HepG2 (cell line): Measurements from ENCODE around the gene HECTD2. TPM values are rescaled to one million over a fixed set of nuclear protein-coding genes. Genes with fewer than 3 reads are reported as not detected.

ENCODE experiments used
- IKZF4 ChIP-seq: sonication (generic); formaldehyde crosslinking; IDR thresholded peaks from 2 replicates; pipeline ENCODE4 v1.5.1; 2020; ENCODE audit warnings: borderline replicate concordance, mild to moderate bottlenecking, low read depth, missing genetic modification reagents; ENCODE audit errors: not compliant biosample characterization
- KDM6A ChIP-seq: IDR thresholded peaks from 2 replicates; pipeline ENCODE4 v1.6.1; 2016; ENCODE audit warnings: low read depth
- ZFP1 ChIP-seq: IDR thresholded peaks from 2 replicates; pipeline ENCODE4 v1.6.1; 2016
- ZFP36L2 ChIP-seq: sonication (generic); formaldehyde crosslinking; IDR thresholded peaks from 2 replicates; pipeline ENCODE4 v1.4.0; 2020; ENCODE audit warnings: missing genetic modification reagents
- ZFYVE20 ChIP-seq: sonication (generic); formaldehyde crosslinking; IDR thresholded peaks from 2 replicates; pipeline ENCODE4 v1.8.0; 2023; ENCODE audit warnings: low read depth, mild to moderate bottlenecking, moderate library complexity, missing genetic modification reagents, borderline replicate concordance
- ZNF367 ChIP-seq: sonication (generic); formaldehyde crosslinking; IDR thresholded peaks from 2 replicates; pipeline ENCODE4 v1.4.0; 2020; ENCODE audit warnings: missing genetic modification reagents, borderline replicate concordance
- ZNF543 ChIP-seq: sonication (generic); formaldehyde crosslinking; IDR thresholded peaks from 2 replicates; pipeline ENCODE4 v1.4.0; 2020; ENCODE audit warnings: mild to moderate bottlenecking, missing genetic modification reagents
- polyA plus RNA-seq, 8 experiments: library from polyadenylated mRNA; depleted of rRNA in 3 of 8; stranded (reverse) in 7 of 8; unstranded in 1 of 8; fragments of >200 nt; fragmentation: Illumina TruSeq in 4 of 8; extraction: Trizol in 4 of 8; gene quantifications; 2 replicates each; pipeline versions ENCODE4 v1.2.1 to v1.2.3, GENCODE V29; 2011 to 2016; ENCODE audit warnings: low read depth in 4 of 8, missing spikeins in 1 of 8, mixed read lengths in 1 of 8; ENCODE audit not compliant: insufficient read depth in 1 of 8
- total RNA-seq, 5 experiments: library from RNA; depleted of rRNA; stranded (reverse); fragments of >200 nt; fragmentation: Illumina TruSeq; extraction: Trizol; gene quantifications; 2 replicates each; pipeline ENCODE4 v1.2.3, GENCODE V29; 2016; ENCODE audit warnings: low read depth in 1 of 5
- TF ChIP-seq, protein P1 (sequence below): sonication (generic); formaldehyde crosslinking; IDR thresholded peaks from 2 replicates; pipeline ENCODE4 v1.4.0; 2020; ENCODE audit warnings: missing genetic modification reagents, borderline replicate concordance
- TF ChIP-seq, protein P2 (sequence below): IDR thresholded peaks from 2 replicates; pipeline ENCODE4 v1.6.1; 2016; ENCODE audit warnings: missing compliant biosample characterization, missing genetic modification reagents, borderline replicate concordance

Gene HECTD2
- total and polyA plus RNA-seq, 2 of the 13 experiments (the other 11 are each of a cell fraction or from before 2014, with no cell fraction given), result 3.2 to 5.2 TPM

DNA sequence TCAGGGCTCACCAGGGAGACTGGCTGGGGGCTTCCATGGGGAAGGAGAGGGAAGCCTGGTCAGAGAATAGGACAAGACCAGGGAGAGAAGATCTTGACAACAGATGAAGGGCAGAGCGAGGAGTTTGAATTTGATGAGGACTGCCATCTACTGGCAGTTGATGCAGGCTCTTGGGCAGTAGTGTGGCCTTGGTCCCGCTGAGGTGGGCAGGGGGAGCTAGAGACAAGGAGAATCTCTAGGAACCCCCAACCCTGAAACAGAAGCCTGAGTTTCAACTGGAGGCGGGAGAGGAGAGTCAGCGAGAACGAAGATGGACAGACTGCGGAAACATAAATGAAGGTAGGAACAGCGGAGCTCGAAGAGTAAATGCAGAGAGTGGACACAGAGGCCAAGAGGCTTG is 141.7 kb downstream of the HECTD2 start (continued):
- TF ChIP-seq, protein P1, sequence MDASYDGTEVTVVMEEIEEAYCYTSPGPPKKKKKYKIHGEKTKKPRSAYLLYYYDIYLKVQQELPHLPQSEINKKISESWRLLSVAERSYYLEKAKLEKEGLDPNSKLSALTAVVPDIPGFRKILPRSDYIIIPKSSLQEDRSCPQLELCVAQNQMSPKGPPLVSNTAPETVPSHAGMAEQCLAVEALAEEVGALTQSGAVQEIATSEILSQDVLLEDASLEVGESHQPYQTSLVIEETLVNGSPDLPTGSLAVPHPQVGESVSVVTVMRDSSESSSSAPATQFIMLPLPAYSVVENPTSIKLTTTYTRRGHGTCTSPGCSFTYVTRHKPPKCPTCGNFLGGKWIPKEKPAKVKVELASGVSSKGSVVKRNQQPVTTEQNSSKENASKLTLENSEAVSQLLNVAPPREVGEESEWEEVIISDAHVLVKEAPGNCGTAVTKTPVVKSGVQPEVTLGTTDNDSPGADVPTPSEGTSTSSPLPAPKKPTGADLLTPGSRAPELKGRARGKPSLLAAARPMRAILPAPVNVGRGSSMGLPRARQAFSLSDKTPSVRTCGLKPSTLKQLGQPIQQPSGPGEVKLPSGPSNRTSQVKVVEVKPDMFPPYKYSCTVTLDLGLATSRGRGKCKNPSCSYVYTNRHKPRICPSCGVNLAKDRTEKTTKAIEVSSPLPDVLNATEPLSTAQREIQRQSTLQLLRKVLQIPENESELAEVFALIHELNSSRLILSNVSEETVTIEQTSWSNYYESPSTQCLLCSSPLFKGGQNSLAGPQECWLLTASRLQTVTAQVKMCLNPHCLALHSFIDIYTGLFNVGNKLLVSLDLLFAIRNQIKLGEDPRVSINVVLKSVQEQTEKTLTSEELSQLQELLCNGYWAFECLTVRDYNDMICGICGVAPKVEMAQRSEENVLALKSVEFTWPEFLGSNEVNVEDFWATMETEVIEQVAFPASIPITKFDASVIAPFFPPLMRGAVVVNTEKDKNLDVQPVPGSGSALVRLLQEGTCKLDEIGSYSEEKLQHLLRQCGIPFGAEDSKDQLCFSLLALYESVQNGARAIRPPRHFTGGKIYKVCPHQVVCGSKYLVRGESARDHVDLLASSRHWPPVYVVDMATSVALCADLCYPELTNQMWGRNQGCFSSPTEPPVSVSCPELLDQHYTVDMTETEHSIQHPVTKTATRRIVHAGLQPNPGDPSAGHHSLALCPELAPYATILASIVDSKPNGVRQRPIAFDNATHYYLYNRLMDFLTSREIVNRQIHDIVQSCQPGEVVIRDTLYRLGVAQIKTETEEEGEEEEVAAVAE (CRISPR knock-in tag), result no peak
- TF ChIP-seq KDM6A (no peak), ZFYVE20 (no peak), ZNF367 (no peak), ZNF543 (CRISPR knock-in tag) (no peak), ZFP1 (no peak), ZFP36L2 (CRISPR knock-in tag) (no peak), IKZF4 (CRISPR knock-in tag) (no peak)
- TF ChIP-seq, protein P2, sequence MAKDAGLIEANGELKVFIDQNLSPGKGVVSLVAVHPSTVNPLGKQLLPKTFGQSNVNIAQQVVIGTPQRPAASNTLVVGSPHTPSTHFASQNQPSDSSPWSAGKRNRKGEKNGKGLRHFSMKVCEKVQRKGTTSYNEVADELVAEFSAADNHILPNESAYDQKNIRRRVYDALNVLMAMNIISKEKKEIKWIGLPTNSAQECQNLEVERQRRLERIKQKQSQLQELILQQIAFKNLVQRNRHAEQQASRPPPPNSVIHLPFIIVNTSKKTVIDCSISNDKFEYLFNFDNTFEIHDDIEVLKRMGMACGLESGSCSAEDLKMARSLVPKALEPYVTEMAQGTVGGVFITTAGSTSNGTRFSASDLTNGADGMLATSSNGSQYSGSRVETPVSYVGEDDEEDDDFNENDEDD (CRISPR knock-in tag), result no peak
